Right lobe of liver (tissue), 6 donors: ENCODE data around the gene MTAP. TPM values are rescaled to one million over a fixed set of nuclear protein-coding genes. Genes with fewer than 3 reads are reported as not detected.
A peak's percentile ranks its signal among the peaks of the same experiment; 100 is the strongest.

ENCODE experiments used
- ATAC-seq, 4 donors: fragments of 200-7000 bp; cut with Tn5 transposase; one replicate each; pipeline ENCODE4 v1.9.1; 2020; ENCODE audit warnings: mild to moderate bottlenecking in 4 of 4, moderate library complexity in 4 of 4
- DNase-seq, 3 donors: peaks; one replicate each; pipeline ENCODE4 v3.0.0-alpha.2; 2020
- H3K27ac ChIP-seq, 3 donors: fragments of 200-600 bp; one replicate each; pipeline ENCODE4 v1.8.0; 2022
- H3K27me3 ChIP-seq, 2 donors: fragments of 200-600 bp; one replicate each; pipeline ENCODE4 v1.8.0; 2022
- H3K36me3 ChIP-seq, 4 donors: fragments of 200-600 bp; sonication (generic) in 1 of 4; one replicate each; pipeline versions ENCODE4 v1.5.1 to v1.8.0; 2017 to 2022; ENCODE audit warnings: control low read depth in 1 of 4
- H3K4me1 ChIP-seq, 4 donors: fragments of 200-600 bp; sonication (generic) in 1 of 4; one replicate each; pipeline versions ENCODE4 v1.5.1 to v1.8.0; 2017 to 2022; ENCODE audit warnings: control low read depth in 1 of 4
- H3K4me3 ChIP-seq, 3 donors: fragments of 200-600 bp; one replicate each; pipeline ENCODE4 v1.8.0; 2022
- H3K9me3 ChIP-seq, 4 donors: fragments of 200-600 bp; sonication (generic) in 1 of 4; one replicate each; pipeline versions ENCODE4 v1.5.1 to v1.8.0; 2017 to 2022; ENCODE audit warnings: control low read depth in 1 of 4
- CTCF ChIP-seq, 4 donors: fragments of 200-600 bp in 3 of 4; fragments of 450-650 bp in 1 of 4; IDR thresholded peaks; one replicate each; pipeline versions ENCODE4 v1.5.1 to v1.8.0; 2016 to 2022; ENCODE audit warnings: antibody characterized with exemption in 4 of 4, mild to moderate bottlenecking in 2 of 4
- POLR2A ChIP-seq: fragments of 450-650 bp; IDR thresholded peaks from one replicate; pipeline ENCODE4 v1.6.1; 2017; ENCODE audit warnings: antibody characterized with exemption, mild to moderate bottlenecking
- WGBS: methylation state at CpG from one replicate; pipeline ENCODE4 v1.1.6; 2018; ENCODE audit warnings: low coverage, low lambda C conversion rate; ENCODE audit not compliant: insufficient coverage; ENCODE audit errors: missing lambda C conversion rate; 5-methylcytosine and 5-hydroxymethylcytosine counted together
- intact Hi-C, 2 donors: fragments of 100-400 bp; cut with DNase I; formaldehyde crosslinking; loops; one replicate each; pipeline versions ENCODE4 v1.11.2 to v1.14.1; 2022
- total RNA-seq, 6 experiments: library from RNA; depleted of rRNA in 2 of 6; stranded (reverse); fragments of >200 nt in 2 of 6; fragmentation: NEBNext Ultra II Directional in 3 of 6; extraction: Animal tissue kit (Norgen Biotek cat#: 25700) in 3 of 6; gene quantifications; one replicate each; pipeline versions ENCODE4 v1.1.0 to v1.2.4, GENCODE V29; 2016 to 2023
- donor health status: DM: no; HTN: yes; CAD: no.
- donor health status: DM: no; HTN: no; CAD: no.
- donor health status: DM: no; HTN: no; CAD: no.
- donor health status: DM: no; HTN: yes; CAD: no.
- donor health status: DM: no; HTN: yes; CAD: no.

MTAP gene
- total RNA-seq, 6 experiments from 2014 or later = 18.1 to 23.7 (median 20.5) TPM

- TF ChIP-seq CTCF (IDR thresholded peaks at IDR 0.05) (peak; percentile 39 to 44 (median 42)), POLR2A (no peak)
- no peaks in the 10 kb centered on the region for H3K9me3 ChIP-seq
- no peak overlapping the region for H3K27ac ChIP-seq
- WGBS = 3% methylated on average over 28 of the region's 30 CpGs
- peaks cover 0 to 47% of the 10 kb centered on the region in 2 donors for H3K27me3 ChIP-seq
- H3K4me3 ChIP-seq = peak overlapping the region; percentile 35 to 39 (median 37)
- no peaks in the 10 kb centered on the region for H3K36me3 ChIP-seq
- intact Hi-C loops = no loop called here
- ATAC-seq = peak; percentile 91 to 96 (median 94)
- peaks cover 0 to 11% (median 2%) of the 10 kb centered on the region in 4 donors for H3K4me1 ChIP-seq
- peak; percentile 66 to 79 (median 69) for DNase-seq
These were observed 163.0 kb downstream of the MTAP start for GRCh38 chr9:21965401-21965951.

GRCh38 chr9:21966140-21966851 lies 163.9 kb downstream of the MTAP start:
- no peak overlapping the region for H3K4me3 ChIP-seq
- H3K27me3 ChIP-seq = peaks cover 0 to 56% of the 10 kb centered on the region in 2 donors
- intact Hi-C loops = no loop called here
- TF ChIP-seq CTCF (IDR thresholded peaks at IDR 0.05) (no peak), POLR2A (no peak)
- H3K4me1 ChIP-seq = peaks cover 0 to 11% (median 2%) of the 10 kb centered on the region in 4 donors
- H3K27ac ChIP-seq = no peak overlapping the region
- ATAC-seq (no peak), DNase-seq (no peak)
- H3K36me3 ChIP-seq = no peaks in the 10 kb centered on the region
- H3K9me3 ChIP-seq = no peaks in the 10 kb centered on the region
- WGBS = 15% methylated on average over 12 of the region's 15 CpGs

GRCh38 chr9:21967169-21967568 lies 164.7 kb downstream of the MTAP start:
- Histone ChIP-seq H3K4me3 (no peak overlapping the region), H3K9me3 (no peaks in the 10 kb centered on the region), H3K27ac (no peak overlapping the region), H3K4me1 (peaks cover 0 to 11% (median 2%) of the 10 kb centered on the region in 4 donors), H3K36me3 (no peaks in the 10 kb centered on the region), H3K27me3 (peaks cover 0 to 63% of the 10 kb centered on the region in 2 donors)
- intact Hi-C loops = no loop called here
- ATAC-seq = no peak
- DNase-seq = no peak
- WGBS = 20% methylated on average over 8 of the region's 19 CpGs
- no peak for TF ChIP-seq POLR2A
- TF ChIP-seq CTCF (IDR thresholded peaks at IDR 0.05) = no peak

GRCh38 chr9:21967702-21968101 lies 165.3 kb downstream of the MTAP start:
- 20% methylated on average over 10 of the region's 10 CpGs for WGBS
- TF ChIP-seq POLR2A (no peak), CTCF (IDR thresholded peaks at IDR 0.05) (no peak)
- DNase-seq (no peak), ATAC-seq (no peak)
- peaks cover 0 to 11% (median 2%) of the 10 kb centered on the region in 4 donors for H3K4me1 ChIP-seq
- H3K27me3 ChIP-seq = peaks cover 0 to 68% of the 10 kb centered on the region in 2 donors
- intact Hi-C loops = no loop called here
- H3K9me3 ChIP-seq = no peaks in the 10 kb centered on the region
- no peak overlapping the region for H3K27ac ChIP-seq
- no peak overlapping the region for H3K4me3 ChIP-seq
- no peaks in the 10 kb centered on the region for H3K36me3 ChIP-seq
